Limb (tissue), 2 donors: ENCODE measurements around the gene SAMSN1.

ENCODE experiments used
- DNase-seq, 2 donors: peaks; one replicate each; pipeline ENCODE4 v3.0.0-alpha.2; 2016; ENCODE audit errors: extremely low spot score in 2 of 2

Gene SAMSN1

GRCh38 chr21:14545906-14546480 lies at the start of gene SAMSN1:
Gene SAMSN1, minus strand, starts transcription at chr21:14546315. Its CDS starts 54 bp downstream, at chr21:14546261.
- DNase-seq = no peak

DNA sequence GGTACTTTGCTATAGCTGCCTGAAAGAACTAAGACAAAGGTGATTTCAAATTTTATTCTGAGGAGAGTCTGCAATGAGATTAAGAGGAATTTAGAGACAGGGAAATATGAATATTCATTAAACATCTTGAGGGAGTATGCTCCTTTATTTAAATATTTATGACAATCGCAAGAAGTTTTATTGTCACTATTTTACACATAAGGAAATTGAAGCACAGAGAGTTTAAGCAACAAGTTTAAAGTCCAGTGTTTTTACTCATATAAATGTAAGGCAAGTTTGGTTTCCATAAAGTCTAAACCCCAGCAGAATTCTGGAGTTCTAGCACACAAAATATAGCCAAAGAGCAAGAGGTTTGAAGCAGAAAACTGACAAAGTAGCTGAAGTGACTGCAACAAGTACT lies 49.3 kb upstream of the SAMSN1 start:
- no peak for DNase-seq

DNA sequence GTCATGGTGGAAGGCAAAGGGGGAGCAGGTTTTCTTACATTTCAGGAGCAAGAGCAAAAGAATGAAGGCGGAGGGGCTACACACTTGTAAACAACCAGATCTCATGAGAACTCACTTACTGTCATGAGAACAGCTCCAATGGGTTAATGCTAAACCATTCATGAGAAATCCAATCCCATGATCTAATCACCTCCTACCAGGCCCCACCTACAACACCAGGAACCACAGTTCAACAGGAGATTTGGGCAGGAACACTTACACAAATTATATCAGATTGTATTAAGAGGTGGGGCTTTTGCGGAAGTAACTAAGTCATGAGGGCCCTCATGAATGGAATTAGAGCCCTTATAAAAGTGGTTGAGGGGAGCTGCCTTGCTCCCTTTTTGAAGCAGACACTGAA lies 48.9 kb upstream of the SAMSN1 start:
- no peak for DNase-seq

GRCh38 chr21:14593230-14593629 lies 47.1 kb upstream of the SAMSN1 start:
- no peak for DNase-seq

GRCh38 chr21:14592296-14593000 lies 46.3 kb upstream of the SAMSN1 start:
- DNase-seq = no peak

DNA sequence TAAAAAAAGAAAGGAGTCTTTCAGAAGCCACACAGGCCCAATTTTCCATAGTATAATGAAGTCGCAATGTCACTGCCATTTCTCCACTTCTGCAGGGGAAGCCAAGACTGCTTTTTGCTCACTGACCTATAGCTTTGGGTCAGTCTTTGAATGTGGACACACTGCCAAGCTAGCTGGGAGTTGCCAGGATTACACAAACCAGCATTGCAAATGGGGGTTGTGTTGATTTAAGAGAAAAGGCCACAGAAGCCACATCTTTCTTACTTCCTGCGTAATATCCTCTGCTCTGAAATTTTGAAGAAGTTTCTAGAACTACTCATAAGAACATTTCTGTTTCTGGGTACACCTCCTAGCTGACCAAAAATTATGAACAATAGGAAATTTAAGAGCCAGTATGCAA lies 45.8 kb upstream of the SAMSN1 start:
- DNase-seq = no peak

DNA sequence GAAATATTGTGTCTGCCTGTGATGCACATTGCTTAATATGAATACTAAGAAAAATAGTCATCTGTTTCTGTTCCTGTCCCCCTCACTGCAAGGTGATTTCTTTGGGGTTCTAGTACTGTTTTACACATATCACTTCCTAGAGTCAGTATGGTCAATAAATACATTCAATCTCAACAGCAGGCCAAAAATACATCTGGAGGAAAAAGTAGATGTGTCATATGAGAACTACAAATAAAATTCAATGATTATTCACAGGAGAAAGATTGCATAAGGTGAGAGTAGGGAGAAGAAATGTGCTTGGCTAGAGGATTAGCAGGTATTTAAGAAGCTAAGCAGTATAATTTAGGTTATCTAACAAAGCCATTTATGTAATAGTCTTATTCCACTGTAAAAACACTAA lies 45.3 kb upstream of the SAMSN1 start:
- no peak for DNase-seq

- DNase-seq = no peak
These were observed 43.9 kb upstream of the SAMSN1 start for GRCh38 chr21:14589855-14590563.

DNA sequence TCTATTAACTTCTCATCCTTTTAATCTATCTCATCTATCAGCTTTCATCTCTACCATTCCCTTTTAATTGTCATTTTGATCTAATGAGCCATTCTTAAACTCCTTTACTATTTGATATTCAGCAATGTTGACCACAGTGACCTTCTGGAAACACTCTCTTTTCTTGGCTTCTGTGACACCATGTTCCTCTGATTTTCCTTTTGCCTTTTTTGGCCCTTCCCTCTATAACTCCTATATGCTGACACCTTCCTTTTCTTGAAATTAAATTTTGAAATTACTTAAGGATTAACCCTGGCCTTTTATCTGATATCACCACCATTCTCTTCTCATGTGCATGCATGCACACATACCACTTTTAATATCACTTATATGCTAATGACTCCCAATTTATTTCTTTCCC lies 41.2 kb upstream of the SAMSN1 start:
- no peak for DNase-seq

DNA sequence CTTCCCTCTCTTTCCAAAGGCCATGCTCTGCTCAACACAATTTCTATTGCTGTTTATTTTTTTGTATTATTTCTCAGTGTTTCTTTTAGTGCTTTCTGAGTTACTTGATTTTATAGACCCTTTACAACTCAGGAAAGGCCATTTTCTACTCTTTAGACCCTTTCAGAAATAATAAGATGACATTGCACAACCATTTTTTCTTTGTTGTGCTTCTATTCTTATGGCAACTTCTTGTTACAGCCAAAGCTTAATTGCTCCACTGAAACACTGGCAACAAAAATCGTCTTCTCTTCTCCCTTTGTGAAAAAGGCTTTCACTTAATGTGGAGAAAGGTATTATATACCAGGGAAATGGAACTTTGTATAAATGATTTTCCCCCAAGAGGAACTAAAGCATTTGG lies 39.0 kb upstream of the SAMSN1 start:
- DNase-seq = no peak

GRCh38 chr21:14584357-14585095 lies 38.4 kb upstream of the SAMSN1 start:
- no peak for DNase-seq

DNA sequence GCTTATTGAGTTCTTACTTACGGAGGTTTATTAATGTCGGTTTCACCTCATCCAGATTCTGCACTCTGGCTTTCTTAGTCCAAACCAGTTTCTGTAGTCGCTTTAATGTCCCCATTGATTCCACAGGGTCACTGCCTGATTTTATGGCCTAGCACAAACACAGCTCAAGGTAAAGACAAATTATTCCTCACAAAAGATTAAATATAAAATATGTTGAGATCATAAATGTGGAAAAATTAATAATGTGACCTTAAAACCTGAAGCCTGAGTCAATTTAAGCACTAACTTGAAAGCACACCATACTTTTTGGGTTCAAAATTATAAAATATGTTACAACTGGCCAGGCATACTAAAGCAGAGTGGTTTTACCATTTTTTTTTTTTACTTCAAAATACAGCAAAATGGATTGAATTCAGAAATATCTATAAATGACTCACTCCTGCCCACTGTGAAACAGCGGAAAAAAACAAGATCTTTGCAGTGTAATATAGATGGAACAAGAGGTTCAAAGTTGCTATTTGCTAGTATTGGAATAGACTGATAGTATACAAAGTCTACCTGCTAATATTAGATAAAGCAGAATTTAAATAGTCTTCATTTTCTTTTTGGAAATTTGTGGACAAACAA lies 37.6 kb upstream of the SAMSN1 start:
- DNase-seq = no peak

GRCh38 chr21:14582934-14583628 lies 37.0 kb upstream of the SAMSN1 start:
- DNase-seq = no peak

GRCh38 chr21:14581902-14582457 lies 35.9 kb upstream of the SAMSN1 start:
- no peak for DNase-seq

DNA sequence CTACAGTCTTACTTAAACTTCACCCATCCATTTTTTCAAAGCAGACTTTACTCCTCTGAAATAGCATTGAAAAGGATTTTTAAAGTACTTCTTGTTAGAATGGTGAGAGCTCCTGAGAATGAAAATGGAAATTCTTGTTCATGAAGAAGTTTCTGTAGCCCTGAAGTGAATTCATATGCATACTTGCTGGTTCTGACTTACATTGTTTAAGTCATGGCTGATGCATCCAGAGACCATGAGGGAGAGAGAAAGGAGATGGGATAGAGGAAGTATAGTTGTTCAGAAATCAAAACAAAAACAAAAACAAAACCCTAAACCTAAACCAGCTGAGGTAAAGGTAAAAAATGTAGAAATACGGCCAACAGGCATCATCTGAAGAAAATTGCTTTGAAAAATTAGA lies 27.1 kb upstream of the SAMSN1 start:
- no peak for DNase-seq

GRCh38 chr21:14572204-14572780 lies 26.2 kb upstream of the SAMSN1 start:
- DNase-seq = no peak

- DNase-seq = no peak
These were observed 23.8 kb upstream of the SAMSN1 start for GRCh38 chr21:14569868-14570267.

GRCh38 chr21:14569026-14569621 lies 23.0 kb upstream of the SAMSN1 start:
- DNase-seq = no peak

GRCh38 chr21:14567331-14568279 lies 21.5 kb upstream of the SAMSN1 start:
- DNase-seq = no peak
